Transverse colon (tissue), 4 donors: ENCODE results near the gene SFRP2. TPM values are rescaled to one million over a fixed set of nuclear protein-coding genes. Genes with fewer than 3 reads are reported as not detected.
A peak's percentile ranks its signal among the peaks of the same experiment; 100 is the strongest.

Source experiments
- DNase-seq: peaks from one replicate; pipeline ENCODE4 v3.0.0-alpha.2; 2019
- H3K27ac ChIP-seq, 4 donors: fragments of 200-600 bp; sonication (generic); 2 replicates each; pipeline ENCODE4 v1.5.1; 2016 to 2018; ENCODE audit warnings: inconsistent platforms in 4 of 4
- H3K27me3 ChIP-seq: fragments of 200-600 bp; sonication (generic); 2 replicates; pipeline ENCODE4 v1.5.1; 2017; ENCODE audit warnings: inconsistent platforms
- H3K36me3 ChIP-seq, 4 donors: fragments of 200-600 bp; sonication (generic); 2 replicates each; pipeline ENCODE4 v1.5.1; 2017 to 2019; ENCODE audit warnings: inconsistent platforms in 4 of 4
- H3K4me1 ChIP-seq, 4 donors: fragments of 200-600 bp; sonication (generic); 2 replicates each; pipeline ENCODE4 v1.5.1; 2017 to 2020; ENCODE audit warnings: inconsistent platforms in 4 of 4
- H3K4me3 ChIP-seq, 4 donors: fragments of 200-600 bp; sonication (generic); 1 replicate in 1 of 4; 2 replicates in 3 of 4; pipeline versions ENCODE4 v1.5.1 to v1.6.1; 2017 to 2019; ENCODE audit warnings: inconsistent platforms in 4 of 4
- H3K9me3 ChIP-seq, 2 donors: fragments of 200-600 bp; sonication (generic); 2 replicates each; pipeline ENCODE4 v1.5.1; 2017 to 2019; ENCODE audit warnings: inconsistent platforms in 2 of 2
- EP300 ChIP-seq: sonication (generic); formaldehyde crosslinking; IDR thresholded peaks from one replicate; pipeline ENCODE4 v1.6.1; 2017; ENCODE audit warnings: antibody characterized with exemption, low read depth
- POLR2A ChIP-seq: fragments of 450-650 bp; IDR thresholded peaks from one replicate; pipeline ENCODE4 v1.6.1; 2016; ENCODE audit warnings: antibody characterized with exemption, mild to moderate bottlenecking, moderate library complexity
- POLR2AphosphoS5 ChIP-seq, 3 donors: sonication (generic); formaldehyde crosslinking; IDR thresholded peaks; one replicate each; pipeline ENCODE4 v1.6.1; 2016; ENCODE audit warnings: antibody characterized with exemption in 3 of 3
- WGBS, 2 donors: methylation state at CpG; one replicate each; pipeline ENCODE4 v1.1.5; 2018; ENCODE audit warnings: low coverage in 1 of 2; 5-methylcytosine and 5-hydroxymethylcytosine counted together
- in situ Hi-C, 4 donors: fragments of 200-750 bp; cut with MboI; loops; one replicate each; pipeline versions ENCODE4 v1.15.0 to v1.15.1; 2017; ENCODE audit warnings: low sequenced_read_pairs in 3 of 4, low pct_ligation_motif_present in 1 of 4, low pct_unique_long_range_greater_than_20kb in 1 of 4
- intact Hi-C: fragments of 100-400 bp; cut with DNase I; formaldehyde crosslinking; loops from one replicate; pipeline ENCODE4 v1.15.1; 2023; ENCODE audit warnings: low total_unique reads
- total RNA-seq, 4 donors: library from RNA; depleted of rRNA; stranded (reverse); fragments of >200 nt; gene quantifications; one replicate each; pipeline ENCODE4 v1.1.0, GENCODE V29; 2016
- TF ChIP-seq, protein P1 (sequence below), 5 experiments: fragments of 200-600 bp in 3 of 5; fragments of 450-650 bp in 2 of 5; sonication (generic) in 3 of 5; IDR thresholded peaks; 1 replicate in 2 of 5; 2 replicates in 3 of 5; pipeline ENCODE4 v1.5.1; 2016 to 2017; ENCODE audit warnings: antibody characterized with exemption in 5 of 5, inconsistent platforms in 3 of 5, mild to moderate bottlenecking in 2 of 5, moderate library complexity in 1 of 5

The SFRP2 gene, protein sequence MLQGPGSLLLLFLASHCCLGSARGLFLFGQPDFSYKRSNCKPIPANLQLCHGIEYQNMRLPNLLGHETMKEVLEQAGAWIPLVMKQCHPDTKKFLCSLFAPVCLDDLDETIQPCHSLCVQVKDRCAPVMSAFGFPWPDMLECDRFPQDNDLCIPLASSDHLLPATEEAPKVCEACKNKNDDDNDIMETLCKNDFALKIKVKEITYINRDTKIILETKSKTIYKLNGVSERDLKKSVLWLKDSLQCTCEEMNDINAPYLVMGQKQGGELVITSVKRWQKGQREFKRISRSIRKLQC
- 10 to 100 TPM in 2 of 4 donors, 1 to 10 TPM in 2; 6.4 to 61.7 (median 15.6) TPM for total RNA-seq

DNA sequence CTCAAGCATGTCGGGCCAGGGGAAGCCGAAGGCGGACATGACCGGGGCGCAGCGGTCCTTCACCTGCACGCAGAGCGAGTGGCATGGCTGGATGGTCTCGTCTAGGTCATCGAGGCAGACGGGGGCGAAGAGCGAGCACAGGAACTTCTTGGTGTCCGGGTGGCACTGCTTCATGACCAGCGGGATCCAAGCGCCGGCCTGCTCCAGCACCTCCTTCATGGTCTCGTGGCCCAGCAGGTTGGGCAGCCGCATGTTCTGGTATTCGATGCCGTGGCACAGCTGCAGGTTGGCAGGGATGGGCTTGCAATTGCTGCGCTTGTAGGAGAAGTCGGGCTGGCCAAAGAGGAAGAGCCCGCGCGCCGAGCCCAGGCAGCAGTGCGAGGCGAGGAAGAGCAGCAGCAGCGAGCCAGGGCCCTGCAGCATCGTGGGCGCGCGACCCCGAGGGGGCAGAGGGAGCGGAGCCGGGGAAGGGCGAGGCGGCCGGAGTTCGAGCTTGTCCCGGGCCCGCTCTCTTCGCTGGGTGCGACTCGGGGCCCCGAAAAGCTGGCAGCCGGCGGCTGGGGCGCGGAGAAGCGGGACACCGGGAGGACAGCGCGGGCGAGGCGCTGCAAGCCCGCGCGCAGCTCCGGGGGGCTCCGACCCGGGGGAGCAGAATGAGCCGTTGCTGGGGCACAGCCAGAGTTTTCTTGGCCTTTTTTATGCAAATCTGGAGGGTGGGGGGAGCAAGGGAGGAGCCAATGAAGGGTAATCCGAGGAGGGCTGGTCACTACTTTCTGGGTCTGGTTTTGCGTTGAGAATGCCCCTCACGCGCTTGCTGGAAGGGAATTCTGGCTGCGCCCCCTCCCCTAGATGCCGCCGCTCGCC is at the start of gene SFRP2:
Gene SFRP2, minus strand, starts transcription at position 671 of the 864 bp plus-strand sequence. Its CDS starts 248 bp downstream, at position 423.
- TF ChIP-seq POLR2AphosphoS5 (IDR thresholded peaks at IDR 0.05) (no peak), EP300 (no peak), POLR2A (no peak)
- TF ChIP-seq, protein P1, sequence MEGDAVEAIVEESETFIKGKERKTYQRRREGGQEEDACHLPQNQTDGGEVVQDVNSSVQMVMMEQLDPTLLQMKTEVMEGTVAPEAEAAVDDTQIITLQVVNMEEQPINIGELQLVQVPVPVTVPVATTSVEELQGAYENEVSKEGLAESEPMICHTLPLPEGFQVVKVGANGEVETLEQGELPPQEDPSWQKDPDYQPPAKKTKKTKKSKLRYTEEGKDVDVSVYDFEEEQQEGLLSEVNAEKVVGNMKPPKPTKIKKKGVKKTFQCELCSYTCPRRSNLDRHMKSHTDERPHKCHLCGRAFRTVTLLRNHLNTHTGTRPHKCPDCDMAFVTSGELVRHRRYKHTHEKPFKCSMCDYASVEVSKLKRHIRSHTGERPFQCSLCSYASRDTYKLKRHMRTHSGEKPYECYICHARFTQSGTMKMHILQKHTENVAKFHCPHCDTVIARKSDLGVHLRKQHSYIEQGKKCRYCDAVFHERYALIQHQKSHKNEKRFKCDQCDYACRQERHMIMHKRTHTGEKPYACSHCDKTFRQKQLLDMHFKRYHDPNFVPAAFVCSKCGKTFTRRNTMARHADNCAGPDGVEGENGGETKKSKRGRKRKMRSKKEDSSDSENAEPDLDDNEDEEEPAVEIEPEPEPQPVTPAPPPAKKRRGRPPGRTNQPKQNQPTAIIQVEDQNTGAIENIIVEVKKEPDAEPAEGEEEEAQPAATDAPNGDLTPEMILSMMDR (IDR thresholded peaks at IDR 0.05), result no peak
- Histone ChIP-seq H3K27me3 (peaks cover 99% of the 10 kb centered on the region), H3K27ac (peak within 1 kb of the TSS in 1 of 4 donors; percentile 21), H3K36me3 (no peaks in the 10 kb centered on the region), H3K4me3 (peak within 1 kb of the TSS in 2 of 4 donors; percentile 21 to 39), H3K4me1 (peaks cover 9 to 41% (median 32%) of the 10 kb centered on the region in 4 donors), H3K9me3 (no peaks in the 10 kb centered on the region)
- 4% methylated on average over 42 of the region's 72 CpGs; no CpG with 5 or more reads in 1 of the 2 donors for WGBS, 2 donors
- no peak for DNase-seq
- intact Hi-C loops (no loop called here), in situ Hi-C loops (loop anchor here in 2 of 4 donors (25.0 kb wide), 2 partner anchors 524 to 724 kb away; no protein-coding TSS in a partner anchor)

DNA sequence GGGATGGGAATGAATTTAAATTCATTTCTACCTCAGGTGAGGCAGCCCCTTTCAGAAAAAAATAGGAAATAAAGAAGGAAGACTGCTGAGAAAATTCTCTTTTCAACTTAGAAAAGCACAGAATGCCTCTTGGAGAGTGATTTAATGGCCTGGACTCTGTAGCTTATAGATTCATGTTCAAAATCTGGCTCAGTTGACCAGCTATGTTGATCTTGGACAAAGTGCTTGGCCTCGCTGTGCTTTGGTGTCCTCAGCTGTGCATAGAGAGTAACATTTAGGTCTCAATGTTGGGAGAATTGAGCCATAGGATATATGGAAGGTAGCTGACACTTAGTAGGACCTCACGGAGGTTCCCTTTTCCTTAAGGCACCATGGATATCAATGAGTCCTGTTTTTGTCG is 49.7 kb upstream of the SFRP2 start:
- Histone ChIP-seq H3K27me3 (no peaks in the 10 kb centered on the region), H3K27ac (no peak overlapping the region), H3K9me3 (no peaks in the 10 kb centered on the region), H3K36me3 (no peaks in the 10 kb centered on the region), H3K4me1 (no peaks in the 10 kb centered on the region), H3K4me3 (no peak overlapping the region)
- no peak for DNase-seq
- in situ Hi-C loops, result no loop called here
- intact Hi-C loops, result no loop called here
- 38 to 85% methylated on average over 1 to 3 of the region's 3 CpGs for WGBS, 2 donors
- TF ChIP-seq EP300, result no peak

DNA sequence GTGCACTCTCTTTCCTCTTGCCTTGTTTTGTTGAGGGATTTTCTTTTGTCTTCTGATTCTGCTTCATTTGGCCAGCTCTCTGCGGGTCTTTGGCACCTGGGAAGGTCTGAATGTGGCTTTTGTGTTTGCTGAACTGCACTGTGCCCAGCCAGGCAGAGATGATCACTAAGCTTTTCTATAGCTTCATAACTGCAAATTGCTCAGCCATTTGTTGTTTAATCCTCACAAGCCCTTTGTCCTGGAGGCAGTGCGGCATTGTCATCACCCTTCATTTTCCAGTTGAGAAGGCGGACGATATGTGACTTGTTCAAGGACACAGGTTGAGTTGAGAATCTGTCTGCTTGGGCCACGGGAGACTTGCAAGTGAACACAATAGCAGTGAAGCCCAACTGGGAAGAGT is 46.0 kb upstream of the SFRP2 start:
- in situ Hi-C loops, result no loop called here
- intact Hi-C loops, result no loop called here
- H3K9me3 ChIP-seq, result no peaks in the 10 kb centered on the region

DNA sequence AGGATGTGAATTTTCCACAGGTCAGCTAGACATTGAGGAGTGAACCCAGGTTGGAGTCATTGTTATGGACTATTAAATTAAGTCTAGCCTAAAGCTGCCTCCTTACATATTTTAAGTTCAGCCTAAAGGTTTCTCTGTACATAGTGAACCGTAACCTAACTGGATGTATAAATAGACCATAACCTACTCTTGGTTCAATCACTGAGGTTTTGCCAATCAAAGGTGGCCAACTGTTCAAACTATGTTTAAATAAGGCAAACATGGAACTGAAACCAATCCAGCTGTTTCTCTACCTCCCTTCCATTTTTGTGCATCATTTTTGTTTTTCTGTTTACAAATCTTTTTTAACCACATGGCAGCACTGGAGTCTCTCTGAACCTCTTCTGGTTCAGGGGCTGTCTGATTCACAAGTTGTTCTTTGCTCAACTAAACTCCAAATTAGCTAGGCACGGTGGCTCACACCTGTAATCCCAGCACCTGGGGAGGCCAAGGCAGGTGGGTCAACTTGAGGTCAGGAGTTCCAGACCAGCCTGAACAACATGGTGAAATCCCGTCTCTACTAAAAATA is 43.9 kb upstream of the SFRP2 start:
- Histone ChIP-seq H3K27ac (no peak overlapping the region), H3K36me3 (no peaks in the 10 kb centered on the region), H3K9me3 (no peaks in the 10 kb centered on the region), H3K27me3 (no peaks in the 10 kb centered on the region), H3K4me1 (no peaks in the 10 kb centered on the region), H3K4me3 (no peak overlapping the region)
- intact Hi-C loops, result no loop called here
- TF ChIP-seq, protein P1 (IDR thresholded peaks at IDR 0.05), result no peak
- TF ChIP-seq POLR2AphosphoS5 (IDR thresholded peaks at IDR 0.05), result no peak
- TF ChIP-seq EP300, result no peak
- no peak for TF ChIP-seq POLR2A
- in situ Hi-C loops, result no loop called here
- 76 to 88% methylated on average over 1 to 3 of the region's 3 CpGs for WGBS, 2 donors
- no peak for DNase-seq

More for the DNA sequence above, 46.0 kb upstream of the SFRP2 start:
- TF ChIP-seq POLR2A (no peak), EP300 (no peak), POLR2AphosphoS5 (IDR thresholded peaks at IDR 0.05) (no peak)
- TF ChIP-seq, protein P1 (IDR thresholded peaks at IDR 0.05), result no peak
- Histone ChIP-seq H3K27ac (no peak overlapping the region), H3K4me1 (no peaks in the 10 kb centered on the region), H3K4me3 (no peak overlapping the region), H3K27me3 (no peaks in the 10 kb centered on the region), H3K36me3 (no peaks in the 10 kb centered on the region)
- no peak for DNase-seq
- 77% methylated on average over 5 of the region's 5 CpGs; no CpG with 5 or more reads in 1 of the 2 donors for WGBS, 2 donors
